Parietal lobe (tissue), 2 donors: ENCODE results near the gene STK40. TPM values are rescaled to one million over a fixed set of nuclear protein-coding genes. Genes with fewer than 3 reads are reported as not detected.
A peak's percentile ranks its signal among the peaks of the same experiment; 100 is the strongest.

Experiments used
- small RNA-seq: library from RNA; depleted of rRNA; stranded (forward); fragments of <200 nt; gene quantifications from one replicate; pipeline ENCODE3, GENCODE V24; 2014; ENCODE audit warnings: low replicate concordance
- total RNA-seq: library from RNA; depleted of rRNA; stranded (reverse); fragments of >200 nt; gene quantifications from one replicate; pipeline ENCODE4 v1.2.3, GENCODE V29; 2014

Gene STK40, protein sequence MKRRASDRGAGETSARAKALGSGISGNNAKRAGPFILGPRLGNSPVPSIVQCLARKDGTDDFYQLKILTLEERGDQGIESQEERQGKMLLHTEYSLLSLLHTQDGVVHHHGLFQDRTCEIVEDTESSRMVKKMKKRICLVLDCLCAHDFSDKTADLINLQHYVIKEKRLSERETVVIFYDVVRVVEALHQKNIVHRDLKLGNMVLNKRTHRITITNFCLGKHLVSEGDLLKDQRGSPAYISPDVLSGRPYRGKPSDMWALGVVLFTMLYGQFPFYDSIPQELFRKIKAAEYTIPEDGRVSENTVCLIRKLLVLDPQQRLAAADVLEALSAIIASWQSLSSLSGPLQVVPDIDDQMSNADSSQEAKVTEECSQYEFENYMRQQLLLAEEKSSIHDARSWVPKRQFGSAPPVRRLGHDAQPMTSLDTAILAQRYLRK
- 15.0 TPM for total RNA-seq

GRCh38 chr1:36385410-36386264 is at the start of gene STK40:
Gene STK40 (minus strand): TSS chr1:36385924. CDS start chr1:36361332, 24,592 bp downstream.

GRCh38 chr1:36397378-36398230 is 11.9 kb upstream of the STK40 start, which contains the start of gene LSM10:
Gene LSM10 (minus strand): TSS chr1:36397908. CDS start chr1:36394129, 3,779 bp downstream.

DNA sequence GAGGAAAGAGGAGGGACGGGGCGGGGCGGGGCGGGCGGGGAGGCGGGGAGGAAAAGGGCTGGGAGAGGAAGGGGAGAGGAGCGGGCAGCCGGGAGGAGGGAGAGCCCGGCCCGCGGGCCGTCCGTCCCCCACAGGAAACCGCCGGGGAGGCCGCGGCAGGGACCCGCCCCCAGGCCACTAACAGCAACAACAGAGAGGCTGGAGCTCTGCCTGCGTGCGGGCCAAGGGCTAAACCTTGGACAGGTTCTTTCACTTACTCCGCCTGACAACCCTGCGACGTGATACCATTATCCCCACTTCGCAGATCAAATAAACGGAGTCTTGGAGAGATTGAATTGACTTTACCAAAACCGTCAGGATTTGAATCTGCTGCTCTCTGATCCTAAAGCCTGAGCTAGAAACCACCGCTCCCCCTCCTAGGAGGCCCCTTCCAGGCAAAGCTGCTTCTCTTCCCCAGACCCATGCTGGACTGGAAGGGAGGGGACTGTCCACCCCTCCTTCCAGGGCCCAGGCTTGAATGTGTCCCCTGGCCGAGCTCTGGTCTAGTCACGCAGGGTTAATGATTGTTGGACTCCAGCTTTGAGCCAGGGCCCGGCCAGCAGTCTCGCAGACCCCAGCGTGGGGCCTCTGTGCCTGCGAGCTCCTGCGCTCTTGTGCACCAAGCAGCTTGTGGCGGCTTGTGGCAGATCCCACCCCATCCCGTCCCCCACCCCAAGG is 61.9 kb downstream of the STK40 start, which contains the start of gene EVA1B:
EVA1B (minus strand) TSS at position 10 of the 717 bp plus-strand sequence. CDS start 608 bp downstream, outside the sequence.

GRCh38 chr1:36306210-36306901 is 79.4 kb downstream of the STK40 start, which contains the start of gene SH3D21:
Gene SH3D21 (plus strand): TSS chr1:36306368. CDS start chr1:36306421, 53 bp downstream.

Small RNAs within 50 kb of the gene (small RNA-seq; reads per million reads assigned to genes)
- gene RNU4-27P: 0.12 reads per million
- gene SNORA63C: 0.61 reads per million, percentile 55 among the genes with 10 or more reads in this experiment

Other genes with a start within 250 kb of the STK40 start
- 36.6 TPM for gene TRAPPC3, start 236.4 kb downstream of the STK40 start, total RNA-seq
- gene MAP7D1, start 229.8 kb downstream of the STK40 start, total RNA-seq: 76.7 TPM
- gene THRAP3, start 161.5 kb downstream of the STK40 start, total RNA-seq: 101 TPM
- gene SH3D21, start 79.6 kb downstream of the STK40 start, total RNA-seq: 4.7 TPM
- gene EVA1B, start 62.3 kb downstream of the STK40 start, total RNA-seq: 1.6 TPM
- gene LSM10, start 12.0 kb upstream of the STK40 start, total RNA-seq: 5.3 TPM
- gene OSCP1, start 64.5 kb upstream of the STK40 start, total RNA-seq: 23.5 TPM
- gene MRPS15, start 78.5 kb upstream of the STK40 start, total RNA-seq: 20.7 TPM
- 5.0 TPM for gene CSF3R, start 97.0 kb upstream of the STK40 start, total RNA-seq